Keratinocyte (primary cell): ENCODE data around the gene CEP295NL. TPM values are rescaled to one million over a fixed set of nuclear protein-coding genes. Genes with fewer than 3 reads are reported as not detected.

Experiments used
- DNase-seq: peaks from one replicate; pipeline ENCODE4 v3.0.0-alpha.2; 2011; ENCODE audit warnings: low read depth, missing footprints, low spot score
- FAIRE-seq: peaks from 2 replicates; lab custom pipeline; 2011; peaks lifted over from hg19 to GRCh38; lab: Jason Lieb, UNC
- H2AFZ ChIP-seq: 2 replicates; pipeline ENCODE4 v1.6.0; 2012; ENCODE audit warnings: low read length, control low read depth, inconsistent platforms; ENCODE audit not compliant: control insufficient read depth
- H3K27ac ChIP-seq: 2 replicates; pipeline ENCODE4 v1.5.1; 2011; ENCODE audit warnings: low read length; ENCODE audit not compliant: control insufficient read depth, insufficient read depth
- H3K27me3 ChIP-seq: 3 replicates; pipeline ENCODE4 v1.6.0; 2011; ENCODE audit warnings: low read length; ENCODE audit not compliant: control insufficient read depth, insufficient read depth; ENCODE audit errors: extremely low read depth
- H3K36me3 ChIP-seq, 2 experiments: 2 replicates in 1 of 2; 3 replicates in 1 of 2; pipeline ENCODE4 v1.5.1; 2011; ENCODE audit warnings: low read length in 2 of 2, mild to moderate bottlenecking in 1 of 2; ENCODE audit not compliant: control insufficient read depth in 2 of 2, insufficient read depth in 2 of 2; ENCODE audit errors: extremely low read depth in 1 of 2
- H3K4me1 ChIP-seq: 3 replicates; pipeline ENCODE4 v1.5.1; 2011; ENCODE audit warnings: low read length; ENCODE audit not compliant: control insufficient read depth, insufficient read depth; ENCODE audit errors: extremely low read depth
- H3K4me2 ChIP-seq: 3 replicates; pipeline ENCODE4 v1.6.0; 2011; ENCODE audit warnings: low read depth, low read length; ENCODE audit not compliant: control insufficient read depth, insufficient read depth; ENCODE audit errors: extremely low read depth
- H3K4me3 ChIP-seq, 3 experiments: fragments of 200-600 bp in 1 of 3; sonication (generic) in 1 of 3; 2 replicates in 2 of 3; 3 replicates in 1 of 3; pipeline ENCODE4 v1.5.1; 2011 to 2016; ENCODE audit warnings: low read length in 3 of 3, mild to moderate bottlenecking in 3 of 3, control low read depth in 2 of 3, inconsistent platforms in 1 of 3, low read depth in 1 of 3, mixed read lengths in 1 of 3, mixed run types in 1 of 3, moderate library complexity in 1 of 3; ENCODE audit not compliant: control insufficient read depth in 2 of 3, insufficient read depth in 2 of 3; ENCODE audit errors: extremely low read depth in 1 of 3
- H3K79me2 ChIP-seq: 2 replicates; pipeline ENCODE4 v1.6.0; 2012; ENCODE audit warnings: low read length; ENCODE audit not compliant: control insufficient read depth, insufficient read depth
- H3K9ac ChIP-seq: 3 replicates; pipeline ENCODE4 v1.6.0; 2011; ENCODE audit warnings: low read length; ENCODE audit not compliant: control insufficient read depth, insufficient read depth; ENCODE audit errors: extremely low read depth
- H3K9me1 ChIP-seq: 3 replicates; pipeline ENCODE4 v1.6.0; 2011; ENCODE audit warnings: low read length; ENCODE audit not compliant: control insufficient read depth, insufficient read depth; ENCODE audit errors: extremely low read depth
- H3K9me3 ChIP-seq: 2 replicates; pipeline ENCODE4 v1.5.1; 2012; ENCODE audit warnings: low read depth, low read length; ENCODE audit not compliant: control insufficient read depth
- H4K20me1 ChIP-seq: 3 replicates; pipeline ENCODE4 v1.6.0; 2011; ENCODE audit warnings: low read length; ENCODE audit not compliant: control insufficient read depth, insufficient read depth; ENCODE audit errors: extremely low read depth
- CTCF ChIP-seq, 3 experiments: IDR thresholded peaks in 1 of 3; conservative IDR thresholded peaks in 1 of 3; optimal IDR thresholded peaks in 1 of 3; 2 replicates in 2 of 3; 3 replicates in 1 of 3; pipeline versions ENCODE3 to v1.5.1; 2011; ENCODE audit warnings: low read length in 3 of 3, mild to moderate bottlenecking in 3 of 3, moderate library complexity in 2 of 3, control low read depth in 1 of 3, inconsistent platforms in 1 of 3; ENCODE audit not compliant: insufficient read depth in 2 of 3; ENCODE audit errors: extremely low read depth in 1 of 3
- EZH2 ChIP-seq: IDR thresholded peaks from one replicate; pipeline ENCODE4 v1.6.1; 2012; ENCODE audit warnings: inconsistent platforms, mild to moderate bottlenecking, low read length, moderate library complexity
- dilution Hi-C: fragments of 300-500 bp; cut with MboI; formaldehyde crosslinking; loops from one replicate; pipeline ENCODE4 v1.7.0; 2020; ENCODE audit warnings: low sequenced_read_pairs; ENCODE audit not compliant: extremely low pct_ligation_motif_present
- polyA plus RNA-seq, 5 experiments: library from polyadenylated mRNA; depleted of rRNA in 3 of 5; stranded (reverse) in 3 of 5; stranded (forward) in 1 of 5; unstranded in 1 of 5; fragments of >200 nt; gene quantifications; 1 replicate in 1 of 5; 2 replicates in 3 of 5; 3 replicates in 1 of 5; pipeline versions ENCODE4 v1.2.1 to v1.2.3, GENCODE V29; 2011 to 2012; ENCODE audit warnings: missing spikeins in 2 of 5, low read depth in 1 of 5, low replicate concordance in 1 of 5

CEP295NL gene
- polyA plus RNA-seq, 1 donor (not counting 4 experiments of a cell fraction or from before 2014, with no cell fraction given): not detected

GRCh38 chr17:78905541-78905940, 2.5 kb upstream of the CEP295NL start:
- TF ChIP-seq CTCF (optimal IDR thresholded peaks at IDR 0.05 in 1 of 3, IDR thresholded peaks at IDR 0.05 in 1 of 3, conservative IDR thresholded peaks at IDR 0.05 in 1 of 3; ENCODE audit: extremely low read depth in 1 of 3, insufficient read depth in 2 of 3, low read length in 3 of 3): no peak
- no peak for TF ChIP-seq EZH2
- Histone ChIP-seq H3K4me1 (no peaks in the 10 kb centered on the region), H3K27ac (no peak overlapping the region), H3K4me3 (no peak overlapping the region), H3K79me2 (no peaks in the 10 kb centered on the region), H3K9me3 (no peaks in the 10 kb centered on the region), H3K4me2 (no peak overlapping the region), H2AFZ (no peak overlapping the region), H3K9me1 (no peaks in the 10 kb centered on the region), H3K27me3 (peaks cover 18% of the 10 kb centered on the region), H4K20me1 (no peaks in the 10 kb centered on the region), H3K9ac (no peak overlapping the region), H3K36me3 (no peaks in the 10 kb centered on the region)
- DNase-seq (no peak), FAIRE-seq (no peak)
- dilution Hi-C loops: no loop called here

GRCh38 chr17:78905116-78905515, 2.1 kb upstream of the CEP295NL start:
- Histone ChIP-seq H2AFZ (no peak overlapping the region), H4K20me1 (no peaks in the 10 kb centered on the region), H3K79me2 (no peaks in the 10 kb centered on the region), H3K4me3 (no peak overlapping the region), H3K27ac (no peak overlapping the region), H3K9ac (no peak overlapping the region), H3K27me3 (peaks cover 20% of the 10 kb centered on the region), H3K9me1 (no peaks in the 10 kb centered on the region), H3K4me2 (no peak overlapping the region), H3K4me1 (no peaks in the 10 kb centered on the region), H3K9me3 (no peaks in the 10 kb centered on the region), H3K36me3 (no peaks in the 10 kb centered on the region)
- TF ChIP-seq EZH2 (no peak), CTCF (optimal IDR thresholded peaks at IDR 0.05 in 1 of 3, IDR thresholded peaks at IDR 0.05 in 1 of 3, conservative IDR thresholded peaks at IDR 0.05 in 1 of 3; ENCODE audit: extremely low read depth in 1 of 3, insufficient read depth in 2 of 3, low read length in 3 of 3) (no peak)
- dilution Hi-C loops: no loop called here
- no peak for FAIRE-seq
- DNase-seq: no peak
